Breast epithelium (tissue), 3 donors: ENCODE measurements around the gene RAD51C.
"Not testable (repeated sequence)": the region's sequence is repeated elsewhere in the genome, so short reads cannot be mapped to it uniquely, and the experiment has no call there.

Experiments used
- CTCF ChIP-seq, 3 donors: fragments of 450-650 bp; IDR thresholded peaks; one replicate each; pipeline ENCODE4 v1.5.1; 2016 to 2017; ENCODE audit warnings: antibody characterized with exemption in 3 of 3, mild to moderate bottlenecking in 3 of 3, moderate library complexity in 3 of 3
- POLR2AphosphoS5 ChIP-seq, 3 donors: sonication (generic); formaldehyde crosslinking; IDR thresholded peaks; one replicate each; pipeline ENCODE4 v1.6.1; 2017; ENCODE audit warnings: antibody characterized with exemption in 3 of 3

- not testable (repeated sequence) for TF ChIP-seq CTCF, POLR2AphosphoS5 (IDR thresholded peaks at IDR 0.05)
Measured at GRCh38 chr17:58678287-58678686, 14.1 kb upstream of the RAD51C start.
